Suprapubic skin (tissue), 3 donors: Measurements from ENCODE around the gene RALGPS1.

Source experiments
- CTCF ChIP-seq, 2 donors: fragments of 200-600 bp in 1 of 2; fragments of 450-650 bp in 1 of 2; sonication (generic) in 1 of 2; IDR thresholded peaks; one replicate each; pipeline ENCODE4 v1.5.1; 2016 to 2019; ENCODE audit warnings: antibody characterized with exemption in 2 of 2, mild to moderate bottlenecking in 1 of 2, moderate library complexity in 1 of 2
- EP300 ChIP-seq: sonication (generic); formaldehyde crosslinking; IDR thresholded peaks from one replicate; pipeline ENCODE4 v1.6.1; 2017; ENCODE audit warnings: antibody characterized with exemption
- POLR2A ChIP-seq, 2 donors: fragments of 450-650 bp; IDR thresholded peaks; one replicate each; pipeline ENCODE4 v1.6.1; 2017; ENCODE audit warnings: antibody characterized with exemption in 2 of 2, mild to moderate bottlenecking in 2 of 2, moderate library complexity in 2 of 2

- TF ChIP-seq CTCF (IDR thresholded peaks at IDR 0.05) (no peak), POLR2A (IDR thresholded peaks at IDR 0.05) (no peak), EP300 (no peak)
These were observed 100.4 kb downstream of the RALGPS1 start for GRCh38 chr9:127014910-127015540.
